NCI-H226 (cell line): ENCODE data around the gene CASZ1.
A peak's percentile ranks its signal among the peaks of the same experiment; 100 is the strongest.

ENCODE experiments used
- DNase-seq: peaks from one replicate; pipeline ENCODE4 v3.0.0-alpha.2; 2015

CASZ1 gene

DNA sequence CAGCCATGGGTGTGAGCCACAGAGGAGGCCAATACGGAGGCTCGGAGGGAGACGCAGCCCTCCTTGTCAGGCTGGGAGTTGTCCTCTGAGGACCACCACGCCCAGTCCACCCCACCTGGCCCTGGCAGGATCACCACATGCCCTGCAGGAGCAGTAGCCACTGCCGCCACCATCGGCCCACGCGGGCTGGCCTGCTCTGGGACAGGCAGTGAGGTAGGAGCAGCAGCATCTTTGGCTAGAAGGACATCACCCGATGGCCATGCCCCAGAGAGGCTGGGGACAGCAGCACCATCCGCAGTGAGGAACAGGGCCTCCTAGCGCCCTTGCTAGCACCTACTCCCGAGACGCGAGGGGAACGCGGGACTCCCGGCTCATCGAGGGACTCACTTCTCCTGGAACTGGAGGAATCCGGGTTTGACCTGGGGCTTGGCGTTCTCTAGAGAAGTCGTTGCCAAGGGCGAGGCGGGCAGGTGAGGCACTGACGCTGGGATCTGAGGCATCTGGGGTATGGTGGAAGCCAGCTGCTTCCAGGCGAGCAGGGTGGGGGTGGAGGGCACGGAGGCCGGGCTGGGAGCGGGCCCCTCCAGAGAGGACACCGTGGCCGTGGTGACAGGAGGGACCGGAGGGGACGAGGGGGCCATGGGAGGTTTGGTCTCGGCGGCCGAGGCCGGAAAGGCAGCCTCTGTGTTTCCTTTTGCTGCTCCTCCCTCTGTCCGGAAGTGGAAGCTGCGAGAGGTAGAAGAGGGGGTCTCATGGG is 148.9 kb downstream of the CASZ1 start:
- DNase-seq, result no peak

- DNase-seq, result peak; percentile 68
Measured at GRCh38 chr1:10646347-10646861, 150.0 kb downstream of the CASZ1 start.

DNA sequence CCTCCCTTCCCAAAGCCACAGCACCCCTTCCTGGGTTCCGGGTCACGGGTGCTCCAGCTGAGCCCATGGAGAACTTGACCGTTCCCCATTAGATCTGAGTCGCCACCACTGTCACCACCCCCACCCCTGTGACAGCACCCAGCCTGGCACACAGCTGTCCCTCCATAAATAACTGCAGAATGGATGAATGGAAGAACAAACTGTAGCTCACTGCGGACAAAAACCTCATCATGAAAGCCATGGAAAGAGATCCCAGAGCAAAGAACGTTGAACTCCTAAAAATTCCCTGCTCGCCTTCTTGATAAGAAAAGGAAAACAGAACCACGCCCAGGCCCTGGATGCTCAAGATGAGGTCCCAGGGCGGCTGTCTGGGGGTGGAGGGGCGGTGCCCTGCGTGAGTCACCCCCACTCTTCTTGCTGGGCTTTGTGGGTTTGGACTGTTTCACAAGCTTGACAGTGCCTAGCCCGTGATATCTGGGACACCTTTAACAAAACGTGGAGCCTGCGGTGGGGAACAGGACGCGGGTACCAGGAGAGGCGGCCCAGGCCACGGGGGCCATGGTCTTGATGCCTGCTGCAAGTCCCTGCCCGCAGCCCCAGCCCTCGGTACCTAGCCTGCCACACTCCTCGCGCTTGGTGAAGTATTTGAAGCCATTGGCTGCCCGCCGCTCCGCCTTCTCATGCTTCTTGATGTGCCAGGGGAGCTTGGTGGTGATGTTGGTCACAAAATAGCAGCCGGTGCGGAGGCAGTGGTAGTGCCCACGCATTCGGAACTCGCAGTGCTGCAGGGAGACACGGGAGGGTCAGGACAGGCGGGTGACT is 151.9 kb downstream of the CASZ1 start:
- peak; percentile 55 for DNase-seq

DNA sequence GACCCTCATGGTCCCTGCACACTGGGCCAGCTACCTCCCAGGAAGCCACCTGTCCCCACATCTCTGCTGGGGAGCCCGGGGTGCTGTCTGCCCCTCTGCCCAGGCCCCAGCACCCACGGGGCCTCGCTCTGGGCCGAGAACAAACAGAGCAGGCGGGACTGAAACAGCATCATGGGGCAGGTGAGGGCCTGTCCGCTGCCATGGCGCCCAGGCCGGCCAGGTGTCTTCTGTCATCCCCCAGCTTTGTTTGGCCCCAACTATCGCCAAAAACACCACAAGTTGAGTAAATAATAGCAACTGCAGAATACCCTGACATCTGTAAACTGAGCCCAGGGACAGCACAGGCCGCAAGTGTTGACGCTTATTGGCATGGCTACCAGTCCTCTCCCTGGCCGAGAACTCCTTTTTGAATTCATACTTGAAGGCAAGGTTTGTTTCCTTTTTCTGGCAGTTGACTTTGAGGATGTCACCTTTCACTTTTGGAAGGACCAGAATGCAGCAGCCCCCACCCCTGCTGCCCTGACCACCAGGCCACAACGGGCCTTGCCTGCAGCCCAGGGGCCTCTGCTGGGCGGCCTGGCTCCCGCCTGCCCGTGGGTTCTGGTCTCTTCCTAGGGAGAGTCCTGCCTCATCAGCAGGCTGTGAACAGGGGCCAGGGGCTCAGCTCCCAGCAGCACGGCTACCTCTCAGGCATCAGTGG is 152.7 kb downstream of the CASZ1 start:
- DNase-seq, result no peak

DNA sequence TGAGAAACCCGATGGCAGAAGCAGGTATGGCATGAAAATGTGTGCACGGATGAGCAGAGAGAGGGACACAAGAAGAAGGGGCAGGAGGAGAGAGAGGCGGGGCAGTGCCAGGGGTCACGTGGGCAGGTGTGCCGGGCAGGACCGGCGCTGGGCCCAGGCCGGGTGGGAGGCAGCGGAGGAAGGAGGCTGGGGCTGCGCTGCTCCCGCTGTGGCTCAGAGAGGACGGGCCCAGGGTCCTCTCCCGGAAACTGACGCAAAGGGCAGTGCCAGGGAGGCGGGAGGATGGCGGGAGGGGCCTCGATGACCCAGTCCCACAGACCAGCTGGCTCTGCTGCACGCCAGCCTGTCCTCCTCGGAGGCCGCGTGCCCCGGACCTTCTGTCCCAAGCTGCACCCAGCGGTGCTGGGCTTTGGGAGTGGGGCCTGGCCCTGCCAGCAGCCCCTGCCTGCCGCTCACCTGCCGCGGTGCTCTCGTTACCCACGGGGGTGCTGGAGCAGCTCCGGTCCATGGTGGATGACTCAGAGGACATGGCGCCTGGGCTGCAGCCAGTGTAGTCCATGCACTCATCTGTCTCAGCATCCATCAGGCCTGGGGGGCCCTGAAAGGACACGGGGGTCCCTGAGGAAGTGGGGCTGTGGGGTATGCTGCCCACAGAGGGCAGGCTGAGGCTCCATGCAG is 153.9 kb downstream of the CASZ1 start:
- DNase-seq, result no peak

- no peak for DNase-seq
Measured at GRCh38 chr1:10641976-10642375, 154.5 kb downstream of the CASZ1 start.

GRCh38 chr1:10640843-10641553 is 155.4 kb downstream of the CASZ1 start:
- no peak for DNase-seq

DNA sequence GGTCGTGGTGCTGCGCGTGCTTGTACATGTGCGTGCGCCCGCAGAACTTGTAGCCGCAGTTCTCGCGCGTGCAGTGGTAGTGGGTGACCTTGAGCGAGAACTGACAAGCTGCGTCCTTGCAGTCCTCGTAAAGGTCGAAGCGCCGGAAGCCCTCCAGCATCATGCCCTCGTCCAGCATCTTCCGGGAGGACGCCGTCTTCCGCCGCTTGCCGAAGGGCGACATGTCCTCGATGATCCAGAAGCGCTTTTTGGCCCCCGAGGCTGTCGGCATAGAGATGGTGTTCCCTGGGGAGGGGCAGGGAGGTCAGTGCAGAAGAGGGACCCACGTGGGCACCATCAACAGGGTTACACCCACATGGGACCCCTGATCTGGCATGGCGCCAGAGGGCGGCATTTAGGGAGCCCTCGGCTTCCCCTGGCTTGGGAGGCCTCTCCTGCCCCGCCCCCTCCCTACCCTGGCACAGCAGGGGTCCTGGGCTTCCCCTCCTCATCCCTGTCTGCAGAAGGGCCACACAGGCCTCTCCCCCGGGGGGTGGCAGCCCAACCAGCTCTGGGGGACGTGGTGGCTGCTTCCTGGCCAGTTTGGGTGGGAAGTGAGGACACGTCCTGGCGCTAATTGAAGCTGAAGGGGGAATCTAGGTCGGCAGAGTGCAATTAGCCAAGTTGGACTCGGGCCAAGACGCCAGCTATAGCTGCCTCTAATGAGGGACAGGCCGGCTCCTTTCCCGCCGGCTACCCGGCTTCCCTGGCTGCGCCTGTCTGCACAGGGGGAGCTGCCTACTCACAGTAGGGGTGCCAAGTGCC is 156.5 kb downstream of the CASZ1 start:
- DNase-seq, result no peak

GRCh38 chr1:10639011-10639774 is 157.3 kb downstream of the CASZ1 start:
- no peak for DNase-seq

- no peak for DNase-seq
Measured at GRCh38 chr1:10638559-10639005, 157.9 kb downstream of the CASZ1 start.

DNA sequence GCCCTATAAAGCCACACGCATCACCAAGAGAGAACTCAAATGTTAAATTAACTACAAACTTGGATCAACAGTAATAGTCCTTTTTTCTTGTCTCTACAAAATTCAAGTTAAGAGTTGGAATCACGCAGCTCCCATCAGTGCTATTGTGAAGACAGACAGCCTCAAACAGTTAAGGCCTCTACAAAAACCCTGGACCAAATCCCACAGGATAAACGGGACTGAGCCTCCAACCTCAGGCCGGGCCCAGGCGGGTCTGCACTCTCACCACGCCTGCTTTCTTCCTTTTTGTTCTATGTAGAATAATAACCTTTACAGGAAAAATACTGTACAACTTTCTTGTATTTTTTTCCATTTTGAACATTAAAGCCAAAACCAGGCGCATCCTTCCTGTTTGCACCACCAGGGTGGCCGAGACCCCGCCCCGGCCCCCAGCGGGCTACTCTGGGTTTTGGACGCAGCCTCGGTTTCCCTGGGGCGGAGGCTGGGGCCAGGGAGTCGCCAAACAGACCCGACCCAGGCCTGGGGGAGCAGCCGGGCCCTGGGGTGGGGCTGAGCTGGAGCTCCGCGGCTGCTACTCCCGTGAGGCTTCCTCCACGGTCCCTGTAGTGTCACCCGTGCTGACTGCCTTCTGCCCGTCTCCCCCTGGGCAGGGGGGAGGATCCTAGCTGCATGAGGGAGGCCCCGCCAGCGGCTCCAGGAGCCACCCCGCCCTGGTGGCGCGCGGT is 158.4 kb downstream of the CASZ1 start:
- no peak for DNase-seq

DNA sequence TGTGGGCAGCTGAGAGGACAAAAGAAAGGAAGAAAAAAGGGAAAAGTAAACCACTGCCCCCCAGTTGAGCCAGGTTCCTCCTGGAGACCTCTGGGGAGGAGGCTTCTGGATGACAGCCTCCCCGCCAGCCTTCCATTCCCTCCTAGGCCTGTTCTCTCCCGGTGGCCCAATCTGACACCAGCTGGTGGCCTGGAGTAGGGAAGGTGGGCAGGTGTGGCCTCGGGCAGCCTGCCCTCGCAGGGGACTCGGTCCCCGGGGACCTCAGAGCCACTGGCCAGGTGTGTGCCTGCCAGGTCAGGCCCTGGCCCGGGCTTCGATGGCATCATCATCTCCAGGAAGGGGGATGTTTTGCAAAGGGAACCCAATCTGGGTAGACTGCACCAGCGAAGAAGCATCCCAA is 159.0 kb downstream of the CASZ1 start:
- no peak for DNase-seq

DNA sequence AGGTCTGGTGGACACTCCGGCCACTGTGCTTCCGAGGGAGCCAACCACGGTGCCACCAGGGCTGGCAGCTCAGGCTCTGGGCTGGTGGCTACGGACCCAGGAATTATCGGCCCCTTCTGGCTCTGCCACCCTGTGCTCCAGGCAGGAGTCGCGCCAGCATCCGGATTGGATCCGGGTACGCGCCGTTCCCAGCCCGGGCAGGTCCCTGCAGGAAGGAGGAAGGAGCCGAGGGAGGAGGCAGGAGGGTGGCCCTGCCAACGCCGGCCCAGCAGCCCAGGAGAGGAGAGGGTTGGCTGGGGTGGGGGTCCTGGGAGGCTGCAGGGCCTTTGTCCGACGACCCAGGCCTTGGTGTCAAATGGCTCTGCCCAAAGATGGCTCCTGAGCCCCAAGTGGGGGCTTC is 160.5 kb downstream of the CASZ1 start:
- no peak for DNase-seq

- DNase-seq, result no peak
Measured at GRCh38 chr1:10635085-10635896, 161.2 kb downstream of the CASZ1 start.

DNA sequence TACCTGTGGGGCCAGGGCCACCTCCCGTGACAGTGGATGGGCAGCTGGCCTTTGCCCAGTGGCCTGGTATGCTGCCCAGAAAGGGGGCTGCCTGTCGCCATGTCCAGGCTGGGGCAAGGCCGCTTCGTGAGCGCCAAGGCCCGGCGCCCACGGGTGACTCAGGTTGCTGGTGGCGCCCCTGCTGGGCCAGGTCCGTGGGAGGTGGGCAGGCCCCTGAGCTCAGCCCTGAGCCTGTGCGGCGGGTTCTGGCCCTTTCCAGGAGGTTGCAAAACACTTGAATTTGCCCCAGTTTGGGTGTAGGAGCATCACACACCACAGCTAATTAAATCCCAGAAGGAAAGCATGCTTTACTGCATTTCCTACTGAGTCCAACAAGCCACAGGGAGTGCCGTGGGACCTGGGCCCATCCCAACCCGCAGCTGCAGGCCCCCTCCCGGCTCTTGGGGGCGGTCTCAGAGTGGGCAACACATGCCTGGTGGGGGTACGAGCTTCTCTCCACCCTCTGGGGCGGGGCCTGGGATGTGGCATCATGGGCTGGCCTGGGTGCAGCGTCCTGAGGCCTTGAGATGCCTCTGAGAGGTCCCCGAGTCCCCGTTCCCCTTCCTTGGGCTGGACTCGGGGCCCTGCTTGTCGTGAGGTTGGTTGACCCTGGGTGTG is 161.9 kb downstream of the CASZ1 start:
- no peak for DNase-seq

DNA sequence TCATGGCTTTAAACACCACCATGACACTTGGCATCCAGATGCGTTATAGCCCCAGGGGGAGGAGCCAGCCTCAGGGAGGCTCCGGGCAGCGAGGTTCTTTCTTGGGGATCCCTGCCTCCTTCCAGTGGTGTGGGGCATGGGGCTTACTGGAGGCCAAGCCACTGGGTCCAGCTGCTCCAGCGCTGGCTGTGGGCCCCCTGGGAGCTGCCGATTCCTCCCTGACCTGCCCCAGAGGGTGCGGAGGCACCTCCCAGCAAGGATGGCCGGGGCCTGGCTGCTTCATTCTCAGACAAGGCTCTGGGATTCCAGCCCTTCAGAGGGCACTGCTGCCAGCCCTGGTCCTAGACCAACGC is 162.4 kb downstream of the CASZ1 start:
- no peak for DNase-seq

- DNase-seq, result no peak
Measured at GRCh38 chr1:10633416-10633815, 163.0 kb downstream of the CASZ1 start.

DNA sequence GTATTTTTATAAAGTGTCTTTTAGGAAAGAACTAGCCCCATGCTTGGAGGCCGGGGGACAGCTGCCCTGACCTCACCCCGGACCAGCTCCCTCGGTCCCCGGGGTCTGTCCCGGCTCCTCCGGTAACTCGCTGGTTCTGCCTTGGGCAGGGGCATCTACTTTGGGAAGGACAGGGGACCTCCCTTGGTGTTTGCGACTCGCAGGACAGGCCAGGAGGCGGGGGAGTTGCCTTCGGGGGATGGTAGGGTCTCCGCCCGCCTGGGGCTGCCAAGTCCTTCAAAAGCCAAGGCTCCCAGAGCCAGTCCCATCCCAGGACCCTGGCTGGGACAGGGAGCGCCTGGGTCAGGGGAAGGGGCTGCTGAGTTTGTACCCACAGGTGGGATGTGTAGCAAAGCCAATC is 163.8 kb downstream of the CASZ1 start:
- no peak for DNase-seq
